IPS-18a (cell line): ENCODE data around the gene GUCY1A1.

ENCODE experiments used
- H3K27ac ChIP-seq: one replicate; pipeline ENCODE4 v1.5.1; 2013; ENCODE audit warnings: low read length
- H3K27me3 ChIP-seq: one replicate; pipeline ENCODE4 v1.6.1; 2013; ENCODE audit warnings: mild to moderate bottlenecking, low read length; ENCODE audit not compliant: control insufficient read depth, insufficient read depth
- H3K36me3 ChIP-seq: one replicate; pipeline ENCODE4 v1.6.1; 2013; ENCODE audit warnings: low read depth, low read length; ENCODE audit not compliant: control insufficient read depth
- H3K4me1 ChIP-seq: one replicate; pipeline ENCODE4 v1.6.1; 2013; ENCODE audit warnings: low read depth, low read length; ENCODE audit not compliant: control insufficient read depth
- H3K4me3 ChIP-seq: one replicate; pipeline ENCODE4 v1.5.1; 2013; ENCODE audit warnings: low read length
- H3K9ac ChIP-seq: one replicate; pipeline ENCODE4 v1.6.1; 2013; ENCODE audit warnings: mild to moderate bottlenecking, low read length, moderate library complexity
- H3K9me3 ChIP-seq: one replicate; pipeline ENCODE4 v1.6.1; 2013; ENCODE audit warnings: low read depth, low read length; ENCODE audit not compliant: control insufficient read depth

The GUCY1A1 gene, protein sequence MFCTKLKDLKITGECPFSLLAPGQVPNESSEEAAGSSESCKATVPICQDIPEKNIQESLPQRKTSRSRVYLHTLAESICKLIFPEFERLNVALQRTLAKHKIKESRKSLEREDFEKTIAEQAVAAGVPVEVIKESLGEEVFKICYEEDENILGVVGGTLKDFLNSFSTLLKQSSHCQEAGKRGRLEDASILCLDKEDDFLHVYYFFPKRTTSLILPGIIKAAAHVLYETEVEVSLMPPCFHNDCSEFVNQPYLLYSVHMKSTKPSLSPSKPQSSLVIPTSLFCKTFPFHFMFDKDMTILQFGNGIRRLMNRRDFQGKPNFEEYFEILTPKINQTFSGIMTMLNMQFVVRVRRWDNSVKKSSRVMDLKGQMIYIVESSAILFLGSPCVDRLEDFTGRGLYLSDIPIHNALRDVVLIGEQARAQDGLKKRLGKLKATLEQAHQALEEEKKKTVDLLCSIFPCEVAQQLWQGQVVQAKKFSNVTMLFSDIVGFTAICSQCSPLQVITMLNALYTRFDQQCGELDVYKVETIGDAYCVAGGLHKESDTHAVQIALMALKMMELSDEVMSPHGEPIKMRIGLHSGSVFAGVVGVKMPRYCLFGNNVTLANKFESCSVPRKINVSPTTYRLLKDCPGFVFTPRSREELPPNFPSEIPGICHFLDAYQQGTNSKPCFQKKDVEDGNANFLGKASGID

DNA sequence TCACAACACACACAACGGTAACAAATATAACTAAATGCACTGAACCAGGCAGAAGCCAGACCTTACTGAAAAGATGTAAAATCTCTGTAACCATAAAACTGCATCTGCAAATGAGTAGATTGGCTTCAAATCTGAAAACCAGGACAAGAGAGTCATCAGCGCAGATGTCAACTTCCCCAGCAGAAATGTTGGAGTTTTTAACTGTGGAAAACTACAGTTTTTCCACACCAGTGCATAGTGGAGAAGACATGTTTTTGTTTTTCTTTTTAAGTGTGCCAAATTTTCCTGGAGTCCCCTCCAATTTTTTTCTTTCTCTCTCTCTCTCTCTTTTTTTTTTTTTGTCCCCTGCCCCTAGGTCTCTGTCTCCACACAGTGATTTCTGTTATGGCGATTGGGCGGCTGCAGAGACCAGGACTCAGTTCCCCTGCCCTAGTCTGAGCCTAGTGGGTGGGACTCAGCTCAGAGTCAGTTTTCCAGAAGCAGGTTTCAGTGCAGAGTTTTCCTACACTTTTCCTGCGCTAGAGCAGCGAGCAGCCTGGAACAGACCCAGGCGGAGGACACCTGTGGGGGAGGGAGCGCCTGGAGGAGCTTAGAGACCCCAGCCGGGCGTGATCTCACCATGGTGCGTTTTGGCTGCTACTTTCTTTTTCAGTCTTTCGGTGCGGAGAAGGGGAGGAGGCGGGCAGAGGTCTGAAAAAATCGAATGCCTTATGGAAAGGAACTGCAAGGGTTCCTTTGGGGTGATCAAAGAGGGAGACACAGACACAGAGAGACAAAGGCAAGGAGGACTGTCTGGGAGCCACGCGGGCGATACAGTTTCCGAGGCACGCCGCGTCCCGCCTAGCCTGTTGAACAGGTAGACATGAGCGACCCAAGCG, at the start of gene GUCY1A1:
GUCY1A1 (plus strand) TSS at position 505 of the 878 bp plus-strand sequence. CDS start 30,020 bp downstream, outside the sequence.
- H3K36me3 ChIP-seq, result no peaks in the 10 kb centered on the region
- H3K9ac ChIP-seq, result peak within 1 kb of the TSS; percentile 17
- no peaks in the 10 kb centered on the region for H3K9me3 ChIP-seq
- H3K27me3 ChIP-seq, result peaks cover 83% of the 10 kb centered on the region
- peak within 1 kb of the TSS; percentile 68 for H3K4me3 ChIP-seq
- no peak within 1 kb of the TSS for H3K27ac ChIP-seq
- H3K4me1 ChIP-seq, result peaks cover 14% of the 10 kb centered on the region

DNA sequence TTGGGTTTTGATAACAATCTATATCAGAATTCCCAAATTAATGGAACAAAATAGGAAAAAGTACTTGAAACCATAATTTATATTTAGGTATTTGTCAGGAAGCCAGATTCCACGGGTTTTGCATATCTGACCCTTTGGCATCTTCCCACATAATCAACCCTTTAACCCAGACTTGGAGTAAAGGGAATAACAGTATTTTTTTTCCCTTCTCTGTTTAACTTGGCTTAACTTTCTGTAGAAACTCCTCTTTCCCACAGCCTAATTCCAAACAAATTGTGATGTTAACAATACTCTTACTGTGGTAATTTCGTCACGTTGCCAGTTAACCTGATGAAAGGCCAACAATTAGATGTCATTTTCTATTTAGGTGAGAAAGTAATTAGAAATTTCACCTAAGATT, 49.4 kb upstream of the GUCY1A1 start:
- Histone ChIP-seq H3K9ac (no peak overlapping the region), H3K4me3 (no peak overlapping the region), H3K9me3 (no peaks in the 10 kb centered on the region), H3K27ac (no peak overlapping the region), H3K4me1 (no peaks in the 10 kb centered on the region), H3K27me3 (no peaks in the 10 kb centered on the region), H3K36me3 (no peaks in the 10 kb centered on the region)

DNA sequence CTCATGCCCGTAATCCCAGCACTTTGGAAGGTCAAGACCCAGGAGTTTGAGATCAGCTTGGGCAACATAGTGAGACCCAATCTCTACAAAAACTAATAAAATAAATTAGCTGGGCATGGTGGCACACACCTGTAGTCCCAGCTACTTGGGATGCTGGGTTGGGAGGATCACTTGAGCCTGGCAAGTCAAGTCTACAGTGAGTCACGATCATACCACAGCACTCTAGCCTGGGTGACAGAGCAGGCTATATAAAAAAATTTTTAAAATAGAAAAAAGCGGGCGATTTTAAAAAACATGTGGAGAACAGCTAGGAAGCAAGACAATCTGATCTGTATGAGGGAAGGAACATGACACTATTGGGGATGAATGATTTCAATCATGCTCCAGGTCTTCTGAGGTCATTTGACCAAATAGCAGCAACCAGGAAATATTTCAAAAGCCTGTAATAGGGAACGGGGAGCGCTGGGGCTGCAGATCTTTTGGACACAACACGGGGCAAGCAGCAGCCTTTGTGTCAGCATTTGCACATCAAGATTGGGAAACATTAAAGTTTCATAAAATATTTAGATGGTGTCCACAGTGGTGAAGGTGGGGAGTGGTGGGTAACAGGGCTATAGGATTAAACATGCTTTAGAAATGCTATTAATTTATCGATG, 48.3 kb upstream of the GUCY1A1 start:
- Histone ChIP-seq H3K9me3 (no peaks in the 10 kb centered on the region), H3K9ac (no peak overlapping the region), H3K36me3 (no peaks in the 10 kb centered on the region), H3K4me3 (no peak overlapping the region), H3K4me1 (no peaks in the 10 kb centered on the region), H3K27me3 (no peaks in the 10 kb centered on the region), H3K27ac (no peak overlapping the region)

DNA sequence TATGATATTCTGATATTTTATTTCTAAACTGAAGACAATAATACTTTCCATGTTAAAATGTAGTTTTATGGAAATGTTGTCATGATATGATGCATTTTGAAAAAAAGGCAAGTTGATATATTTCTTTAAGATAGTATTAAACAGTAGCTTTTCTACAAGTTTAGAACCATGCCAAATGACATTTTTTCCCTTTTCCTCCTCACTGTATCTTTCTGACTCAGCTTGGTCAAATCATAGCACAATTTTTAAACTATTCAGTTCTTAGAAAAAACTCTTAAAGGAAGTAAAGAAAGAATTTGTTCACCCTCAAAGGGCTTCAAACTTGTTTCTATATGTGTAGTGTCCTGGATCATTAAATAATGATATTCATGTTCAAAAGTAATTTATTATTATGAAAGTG, 46.0 kb upstream of the GUCY1A1 start:
- Histone ChIP-seq H3K27me3 (no peaks in the 10 kb centered on the region), H3K4me1 (no peaks in the 10 kb centered on the region), H3K36me3 (no peaks in the 10 kb centered on the region), H3K9ac (no peak overlapping the region), H3K4me3 (no peak overlapping the region), H3K9me3 (no peaks in the 10 kb centered on the region), H3K27ac (no peak overlapping the region)

DNA sequence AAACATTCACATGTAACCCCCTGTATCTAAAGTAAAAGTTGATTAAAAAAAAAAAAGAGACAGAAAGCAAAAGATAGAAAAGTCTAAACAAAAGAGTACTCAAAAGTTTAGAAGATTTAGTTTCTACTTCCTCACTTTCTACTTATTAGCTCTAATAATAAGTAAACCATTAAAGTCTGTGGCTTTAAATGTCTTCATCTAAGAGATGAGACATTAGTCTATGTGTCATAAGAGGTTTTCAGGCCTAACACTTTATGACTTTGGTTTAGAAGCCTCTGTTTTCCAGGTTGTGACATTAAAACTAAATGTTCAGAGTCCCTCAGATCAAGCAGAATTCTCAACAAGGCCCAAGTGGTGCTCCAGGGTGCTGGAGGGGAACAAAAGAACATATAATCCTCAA, 42.2 kb upstream of the GUCY1A1 start:
- no peaks in the 10 kb centered on the region for H3K9me3 ChIP-seq
- H3K4me1 ChIP-seq, result no peaks in the 10 kb centered on the region
- H3K9ac ChIP-seq, result no peak overlapping the region

DNA sequence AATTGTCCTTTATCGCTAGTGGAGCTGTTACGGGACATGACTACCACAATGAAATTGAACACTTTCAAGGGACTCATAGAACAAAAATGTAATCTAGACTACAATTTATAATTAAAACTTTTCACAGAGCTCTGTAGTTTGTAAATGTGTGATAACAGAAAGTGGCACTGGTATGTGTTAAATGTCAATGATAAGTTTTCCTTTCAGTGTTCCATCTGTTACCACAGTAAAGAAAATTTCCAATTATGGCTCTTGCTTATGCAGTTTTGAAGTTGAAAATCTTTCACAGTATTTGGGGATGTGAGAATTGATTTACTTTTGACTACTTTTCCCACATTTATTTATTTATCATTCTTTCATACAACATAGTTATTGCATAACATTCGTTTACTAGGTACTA, 40.1 kb upstream of the GUCY1A1 start:
- Histone ChIP-seq H3K27me3 (no peaks in the 10 kb centered on the region), H3K4me1 (no peaks in the 10 kb centered on the region), H3K4me3 (no peak overlapping the region), H3K9me3 (no peaks in the 10 kb centered on the region), H3K36me3 (no peaks in the 10 kb centered on the region), H3K9ac (no peak overlapping the region), H3K27ac (no peak overlapping the region)

More for the DNA sequence above, 42.2 kb upstream of the GUCY1A1 start:
- H3K27ac ChIP-seq, result no peak overlapping the region
- H3K4me3 ChIP-seq, result no peak overlapping the region
- no peaks in the 10 kb centered on the region for H3K27me3 ChIP-seq
- H3K36me3 ChIP-seq, result no peaks in the 10 kb centered on the region

DNA sequence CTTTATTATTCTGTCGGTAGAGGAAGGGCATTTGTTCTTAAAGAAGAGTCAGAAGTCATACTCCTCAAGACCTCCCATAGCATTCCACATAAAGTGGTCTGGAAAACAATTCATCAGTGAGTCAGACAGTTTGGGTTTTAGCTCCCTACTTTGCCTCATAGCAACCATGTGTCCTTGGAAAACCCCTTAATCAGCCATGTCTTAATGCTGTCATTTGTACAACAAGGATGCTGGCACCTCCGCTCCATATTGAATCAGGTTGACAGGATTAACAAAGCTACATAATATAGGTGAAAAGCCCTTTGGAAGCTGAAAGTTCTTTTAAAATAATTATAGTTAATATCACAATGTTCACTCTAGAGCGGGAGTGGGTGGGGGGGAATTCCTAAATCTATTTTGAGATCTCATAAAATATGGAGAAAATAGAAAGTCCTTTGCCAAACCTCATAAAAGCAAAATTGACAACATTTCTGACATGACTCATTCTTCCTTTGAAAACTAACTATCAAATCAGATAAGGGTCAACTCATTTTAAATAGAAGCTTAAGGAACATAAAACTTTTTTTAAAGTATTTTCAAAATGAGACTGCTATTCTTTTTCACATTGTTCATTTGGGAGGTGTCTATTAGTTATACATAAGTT, 37.3 kb upstream of the GUCY1A1 start:
- H3K4me1 ChIP-seq, result no peaks in the 10 kb centered on the region
- H3K4me3 ChIP-seq, result no peak overlapping the region
- H3K36me3 ChIP-seq, result no peaks in the 10 kb centered on the region
- H3K27me3 ChIP-seq, result no peaks in the 10 kb centered on the region
- H3K27ac ChIP-seq, result no peak overlapping the region
- no peaks in the 10 kb centered on the region for H3K9me3 ChIP-seq
- no peak overlapping the region for H3K9ac ChIP-seq

DNA sequence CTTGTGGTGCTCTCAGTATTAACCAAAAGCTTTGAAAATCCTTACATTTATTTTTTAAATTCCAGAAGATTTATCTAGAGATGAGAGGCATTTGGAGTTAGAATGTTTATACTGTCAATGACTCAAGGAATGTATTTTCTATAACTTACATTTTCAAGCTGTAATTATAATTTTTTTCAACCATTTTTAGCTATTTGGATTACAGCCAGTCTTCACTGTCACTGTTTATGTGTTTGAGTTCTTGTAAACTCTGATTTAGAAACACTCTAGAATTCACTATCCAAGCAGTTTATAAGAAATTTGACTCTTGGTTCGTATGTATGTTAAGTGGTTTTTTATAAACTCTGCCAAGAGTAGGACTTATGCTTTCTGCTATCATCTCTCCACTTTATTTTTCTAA, 36.7 kb upstream of the GUCY1A1 start:
- no peak overlapping the region for H3K9ac ChIP-seq
- H3K27ac ChIP-seq, result no peak overlapping the region

DNA sequence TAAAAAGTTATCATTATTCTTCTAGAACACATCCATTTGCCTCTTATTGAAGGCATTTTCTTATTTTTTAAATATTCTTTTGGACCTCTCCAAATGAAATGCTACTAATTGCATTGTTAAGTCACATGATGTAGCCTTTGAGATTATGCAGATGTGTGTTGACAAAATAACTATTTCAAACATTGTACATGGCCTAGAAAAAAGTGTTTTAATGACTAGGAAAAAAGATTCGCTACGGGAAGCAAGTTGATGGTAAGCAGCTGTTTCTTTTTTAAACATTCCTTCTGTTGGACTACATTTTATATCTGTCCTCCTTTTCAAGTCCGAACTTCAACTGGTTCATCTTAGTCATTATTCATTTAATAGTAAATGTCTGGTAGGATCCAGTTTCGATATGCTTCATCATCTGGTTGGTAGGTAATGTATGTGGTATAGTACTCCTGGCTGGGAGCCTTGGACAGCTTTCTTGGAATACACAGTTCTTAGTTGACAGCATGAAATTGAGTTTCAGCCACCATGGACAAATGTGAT, 34.3 kb upstream of the GUCY1A1 start:
- Histone ChIP-seq H3K9ac (no peak overlapping the region), H3K9me3 (no peaks in the 10 kb centered on the region), H3K27me3 (no peaks in the 10 kb centered on the region), H3K27ac (no peak overlapping the region), H3K4me1 (no peaks in the 10 kb centered on the region), H3K4me3 (no peak overlapping the region), H3K36me3 (no peaks in the 10 kb centered on the region)

More for the DNA sequence above, 36.7 kb upstream of the GUCY1A1 start:
- Histone ChIP-seq H3K9me3 (no peaks in the 10 kb centered on the region), H3K27me3 (no peaks in the 10 kb centered on the region), H3K4me3 (no peak overlapping the region), H3K36me3 (no peaks in the 10 kb centered on the region), H3K4me1 (no peaks in the 10 kb centered on the region)

DNA sequence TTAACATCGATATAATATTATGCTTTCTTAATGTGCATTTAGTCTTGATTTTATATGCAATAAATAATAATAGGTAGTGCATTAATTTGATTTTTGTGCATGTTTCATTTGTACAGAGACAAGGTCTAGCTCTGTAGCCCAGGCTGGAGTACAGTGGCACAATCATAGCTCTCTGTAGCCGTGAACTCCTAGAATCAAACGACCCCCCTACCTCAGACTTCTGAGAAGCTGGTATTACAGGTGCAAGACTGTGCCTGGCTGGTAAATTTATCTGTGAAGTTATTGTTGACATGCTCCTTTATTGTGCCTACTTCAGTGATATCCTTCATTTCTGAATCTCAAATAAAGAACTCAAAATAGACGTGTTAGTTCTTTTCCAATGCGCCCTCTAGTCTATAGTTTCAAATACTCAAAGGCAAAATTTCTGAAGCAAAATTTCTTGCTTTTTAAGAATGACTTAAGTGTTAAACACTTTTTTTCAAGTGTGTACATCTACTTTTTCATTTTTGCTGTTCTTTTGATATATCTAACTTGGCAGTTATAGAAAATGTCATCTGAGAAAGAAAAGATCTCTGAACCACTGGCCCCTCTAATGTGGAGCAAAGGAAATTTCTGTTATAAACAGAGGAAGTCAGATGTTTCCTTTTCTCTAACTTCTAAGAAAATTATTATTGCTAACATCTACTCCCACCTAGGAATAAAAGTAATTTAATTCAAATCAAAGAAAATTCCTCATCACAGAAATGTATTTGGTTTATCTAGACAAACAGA, 28.3 kb upstream of the GUCY1A1 start:
- no peak overlapping the region for H3K9ac ChIP-seq

More for the DNA sequence above, 28.3 kb upstream of the GUCY1A1 start:
- Histone ChIP-seq H3K27ac (no peak overlapping the region), H3K36me3 (no peaks in the 10 kb centered on the region), H3K27me3 (no peaks in the 10 kb centered on the region), H3K9me3 (no peaks in the 10 kb centered on the region), H3K4me1 (no peaks in the 10 kb centered on the region), H3K4me3 (no peak overlapping the region)
